ENCODE data around the gene GMIP.

GRCh38 chr19:19584356-19584755, 59.1 kb downstream of the GMIP start:
- no peak for TF ChIP-seq EP300 (IDR thresholded peaks at IDR 0.05)
- TF ChIP-seq, protein P1, sequence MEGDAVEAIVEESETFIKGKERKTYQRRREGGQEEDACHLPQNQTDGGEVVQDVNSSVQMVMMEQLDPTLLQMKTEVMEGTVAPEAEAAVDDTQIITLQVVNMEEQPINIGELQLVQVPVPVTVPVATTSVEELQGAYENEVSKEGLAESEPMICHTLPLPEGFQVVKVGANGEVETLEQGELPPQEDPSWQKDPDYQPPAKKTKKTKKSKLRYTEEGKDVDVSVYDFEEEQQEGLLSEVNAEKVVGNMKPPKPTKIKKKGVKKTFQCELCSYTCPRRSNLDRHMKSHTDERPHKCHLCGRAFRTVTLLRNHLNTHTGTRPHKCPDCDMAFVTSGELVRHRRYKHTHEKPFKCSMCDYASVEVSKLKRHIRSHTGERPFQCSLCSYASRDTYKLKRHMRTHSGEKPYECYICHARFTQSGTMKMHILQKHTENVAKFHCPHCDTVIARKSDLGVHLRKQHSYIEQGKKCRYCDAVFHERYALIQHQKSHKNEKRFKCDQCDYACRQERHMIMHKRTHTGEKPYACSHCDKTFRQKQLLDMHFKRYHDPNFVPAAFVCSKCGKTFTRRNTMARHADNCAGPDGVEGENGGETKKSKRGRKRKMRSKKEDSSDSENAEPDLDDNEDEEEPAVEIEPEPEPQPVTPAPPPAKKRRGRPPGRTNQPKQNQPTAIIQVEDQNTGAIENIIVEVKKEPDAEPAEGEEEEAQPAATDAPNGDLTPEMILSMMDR (IDR thresholded peaks at IDR 0.05), result no peak
